ENCODE measurements around the gene ABCA4. TPM values are rescaled to one million over a fixed set of nuclear protein-coding genes. Genes with fewer than 3 reads are reported as not detected.

Gene ABCA4
- total and polyA plus RNA-seq, 2 donors (not counting 3 experiments of a cell fraction or from before 2014, with no cell fraction given) = 2.3 to 4.9 TPM

DNA sequence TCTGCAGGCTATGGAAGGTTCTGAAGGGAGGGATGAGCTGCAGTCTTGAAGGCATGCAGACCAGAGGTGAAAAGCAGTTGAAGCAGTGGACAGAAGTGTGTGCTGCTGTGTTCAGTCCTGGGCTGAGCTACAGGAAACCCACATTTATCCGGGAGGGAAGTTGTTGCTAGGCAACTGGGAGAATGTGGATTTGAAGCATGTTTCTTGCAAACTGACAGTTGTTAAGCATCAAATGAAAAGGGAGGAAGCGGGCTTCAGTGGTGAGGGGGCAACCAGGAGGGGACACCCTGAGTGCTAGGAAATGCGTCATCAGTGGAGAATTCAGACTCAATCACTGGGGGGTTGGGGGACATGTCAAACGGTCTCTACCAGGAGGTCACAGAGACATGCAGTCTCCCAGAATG, 28.7 kb downstream of the ABCA4 start:
- Histone ChIP-seq H3K9me1 (replicated peaks; ENCODE audit: control insufficient read depth, extremely low read depth, insufficient read depth, low read length) (no peaks in the 10 kb centered on the region), H3K27ac (ENCODE audit: insufficient read depth, low read depth, low read length) (peak overlapping the region; percentile 91), H3K36me3 (ENCODE audit: control insufficient read depth in 2 of 2, extremely low read depth in 1 of 2, insufficient read depth in 2 of 2, low read length in 2 of 2) (no peaks in the 10 kb centered on the region), H3K9me3 (replicated peaks; ENCODE audit: control insufficient read depth, insufficient read depth, low read length) (no peaks in the 10 kb centered on the region), H3K9ac (replicated peaks; ENCODE audit: extremely low read depth, insufficient read depth, low read length) (peak overlapping the region; percentile 74), H3K79me2 (ENCODE audit: control insufficient read depth, insufficient read depth, low read length) (no peaks in the 10 kb centered on the region), H3K4me3 (replicated peaks in 1 of 3; ENCODE audit: insufficient read depth in 1 of 3, low read depth in 1 of 3, low read length in 3 of 3) (no peak overlapping the region), H2AFZ (ENCODE audit: low read depth, low read length) (no peak overlapping the region), H3K4me2 (ENCODE audit: insufficient read depth, low read length) (peak overlapping the region; percentile 59), H4K20me1 (replicated peaks; ENCODE audit: control insufficient read depth, extremely low read depth, insufficient read depth, low read length) (no peaks in the 10 kb centered on the region), H3K4me1 (ENCODE audit: control insufficient read depth, extremely low read depth, insufficient read depth, low read length) (peaks cover 56% of the 10 kb centered on the region), H3K27me3 (ENCODE audit: control insufficient read depth in 2 of 2, insufficient read depth in 2 of 2, low read length in 2 of 2) (no peaks in the 10 kb centered on the region)
- peak; percentile 43 for TF ChIP-seq POLR2A (IDR thresholded peaks at IDR 0.05; ENCODE audit: low read depth, low read length)
- TF ChIP-seq GATA2 (IDR thresholded peaks at IDR 0.05; ENCODE audit: insufficient read depth, insufficient read length, low read depth, low read length) = peak; percentile 20
- TF ChIP-seq POLR2AphosphoS5 (IDR thresholded peaks at IDR 0.05; ENCODE audit: insufficient read depth, low read depth, low read length) = peak; percentile 94
- TF ChIP-seq FOS (IDR thresholded peaks at IDR 0.05; ENCODE audit: borderline replicate concordance, insufficient read depth, low read length) = peak; percentile 57
- no peak for TF ChIP-seq EZH2 (IDR thresholded peaks at IDR 0.05; ENCODE audit: borderline replicate concordance, low read depth, low read length, severe bottlenecking)
- peak; percentile 50 for TF ChIP-seq MYC (IDR thresholded peaks at IDR 0.05; ENCODE audit: low read depth, low read length)
- TF ChIP-seq, protein P1, sequence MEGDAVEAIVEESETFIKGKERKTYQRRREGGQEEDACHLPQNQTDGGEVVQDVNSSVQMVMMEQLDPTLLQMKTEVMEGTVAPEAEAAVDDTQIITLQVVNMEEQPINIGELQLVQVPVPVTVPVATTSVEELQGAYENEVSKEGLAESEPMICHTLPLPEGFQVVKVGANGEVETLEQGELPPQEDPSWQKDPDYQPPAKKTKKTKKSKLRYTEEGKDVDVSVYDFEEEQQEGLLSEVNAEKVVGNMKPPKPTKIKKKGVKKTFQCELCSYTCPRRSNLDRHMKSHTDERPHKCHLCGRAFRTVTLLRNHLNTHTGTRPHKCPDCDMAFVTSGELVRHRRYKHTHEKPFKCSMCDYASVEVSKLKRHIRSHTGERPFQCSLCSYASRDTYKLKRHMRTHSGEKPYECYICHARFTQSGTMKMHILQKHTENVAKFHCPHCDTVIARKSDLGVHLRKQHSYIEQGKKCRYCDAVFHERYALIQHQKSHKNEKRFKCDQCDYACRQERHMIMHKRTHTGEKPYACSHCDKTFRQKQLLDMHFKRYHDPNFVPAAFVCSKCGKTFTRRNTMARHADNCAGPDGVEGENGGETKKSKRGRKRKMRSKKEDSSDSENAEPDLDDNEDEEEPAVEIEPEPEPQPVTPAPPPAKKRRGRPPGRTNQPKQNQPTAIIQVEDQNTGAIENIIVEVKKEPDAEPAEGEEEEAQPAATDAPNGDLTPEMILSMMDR (IDR thresholded peaks at IDR 0.05; ENCODE audit: extremely low read depth in 1 of 2, insufficient read depth in 1 of 2, low read depth in 1 of 2, low read length in 2 of 2) = no peak
- TF ChIP-seq JUN (IDR thresholded peaks at IDR 0.05; ENCODE audit: borderline replicate concordance, insufficient read depth, insufficient read length, low read depth) = peak; percentile 94
- DNase-seq (ENCODE audit: low read depth, low spot score) = peak; percentile 99
- dilution Hi-C loops (cut with MboI; ENCODE audit: extremely low pct_ligation_motif_present, low sequenced_read_pairs) = no loop called here
- FAIRE-seq = peak; percentile 99
- ChIA-PET POLR2A (interaction anchor here (0.6 to 2.2 kb wide), 3 partner anchors 23 to 50 kb away, joined by 3 to 10 read pairs (median 5); no protein-coding TSS in a partner anchor), CTCF (interaction anchor here (0.7 to 2.1 kb wide), 12 partner anchors 8 to 243 kb away, joined by 3 to 10 read pairs (median 3); no protein-coding TSS in a partner anchor)
- intact Hi-C loops (cut with micrococcal nuclease) = loop anchor here (1.0 kb wide), 4 partner anchors 24 to 68 kb away; no protein-coding TSS in a partner anchor
- no TSS peak for BruUV-seq (replicated peaks)

Measured in endothelial cell of umbilical vein (primary cell).